ENCODE measurements around the gene MEIS2. TPM values are rescaled to one million over a fixed set of nuclear protein-coding genes. Genes with fewer than 3 reads are reported as not detected.
A peak's percentile ranks its signal among the peaks of the same experiment; 100 is the strongest.

The MEIS2 gene
- total RNA-seq, 1 donor from 2014 or later: 44.9 TPM

DNA sequence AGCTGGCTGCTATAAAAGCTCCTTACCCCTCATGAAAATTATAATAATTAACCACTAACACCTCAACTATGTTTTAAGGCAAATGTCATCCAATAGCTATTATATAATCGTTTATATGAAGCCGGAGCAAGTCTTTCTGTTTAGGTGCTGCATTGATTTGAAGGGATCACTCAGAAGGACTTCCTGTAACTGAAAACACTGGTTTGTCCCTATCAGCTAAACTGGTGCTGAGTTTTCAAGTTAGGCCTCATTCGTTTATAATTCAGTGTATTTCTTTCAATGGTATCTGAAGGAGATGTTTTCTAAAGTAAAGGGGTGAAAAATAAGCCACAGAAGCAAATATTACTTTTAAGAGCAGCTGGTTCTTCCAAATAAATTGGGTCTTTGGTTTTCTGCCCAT lies 14.2 kb downstream of the MEIS2 start:
- DNase-seq (no peak), ATAC-seq (no peak)
- intact Hi-C loops (cut with micrococcal nuclease): no loop called here

- peak; percentile 43 for ATAC-seq
- no peak for DNase-seq
- intact Hi-C loops (cut with micrococcal nuclease): no loop called here
Observed at GRCh38 chr15:37084602-37085001, 15.7 kb downstream of the MEIS2 start.

- intact Hi-C loops (cut with micrococcal nuclease): no loop called here
- peak; percentile 22 for ATAC-seq
Observed at GRCh38 chr15:37083610-37084009, 16.7 kb downstream of the MEIS2 start.

GRCh38 chr15:37081983-37082382 lies 18.4 kb downstream of the MEIS2 start:
- intact Hi-C loops (cut with micrococcal nuclease): no loop called here
- ATAC-seq: peak; percentile 21

More at GRCh38 chr15:37083610-37084009, 16.7 kb downstream of the MEIS2 start:
- no peak for DNase-seq

GRCh38 chr15:37080261-37080921 lies 20.0 kb downstream of the MEIS2 start:
- no peak for DNase-seq
- ATAC-seq: no peak
- intact Hi-C loops (cut with micrococcal nuclease): no loop called here

More at GRCh38 chr15:37081983-37082382, 18.4 kb downstream of the MEIS2 start:
- no peak for DNase-seq

DNA sequence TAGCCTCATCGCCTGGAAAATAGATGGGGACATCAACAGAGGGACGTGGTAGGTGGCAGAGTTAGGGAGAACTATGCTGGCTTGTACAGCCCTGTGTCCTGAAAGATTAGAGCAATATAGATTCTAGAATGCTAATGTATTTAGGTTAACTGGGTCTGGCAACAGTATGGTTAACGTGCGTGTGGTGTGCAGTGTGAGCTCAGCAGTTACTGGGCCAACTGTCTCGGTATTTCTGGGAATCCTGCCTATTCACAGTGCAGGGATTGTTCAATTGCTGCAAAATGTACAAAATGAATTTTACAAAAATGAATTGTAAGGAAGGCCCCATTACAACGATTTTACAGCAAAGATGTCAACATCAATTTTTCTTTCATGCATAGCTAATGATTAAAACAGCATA lies 20.6 kb downstream of the MEIS2 start:
- DNase-seq (no peak), ATAC-seq (peak; percentile 70)
- intact Hi-C loops (cut with micrococcal nuclease): no loop called here

- DNase-seq (no peak), ATAC-seq (no peak)
- intact Hi-C loops (cut with micrococcal nuclease): no loop called here
Observed at GRCh38 chr15:37078566-37078965, 21.8 kb downstream of the MEIS2 start.

GRCh38 chr15:37077623-37078351 lies 22.6 kb downstream of the MEIS2 start:
- DNase-seq: no peak
- no peak for ATAC-seq
- intact Hi-C loops (cut with micrococcal nuclease): no loop called here

DNA sequence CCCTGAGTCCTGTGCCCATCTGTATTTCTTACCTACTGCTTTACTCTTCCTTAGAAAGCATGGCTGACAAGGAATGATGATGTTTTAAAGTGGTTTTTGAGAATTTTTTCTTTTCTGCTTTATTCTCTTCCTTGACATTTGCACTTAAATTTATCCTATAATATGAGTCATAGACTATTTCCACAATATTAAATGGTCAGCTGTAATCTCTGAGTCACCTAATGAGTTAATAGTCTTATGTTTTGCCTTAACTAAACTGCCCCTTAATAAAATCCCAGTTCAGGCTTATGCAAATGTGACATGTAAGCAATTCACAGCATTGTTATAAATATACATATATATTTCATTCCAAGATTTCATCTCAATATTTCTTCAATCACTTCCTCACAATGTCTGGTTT lies 23.8 kb downstream of the MEIS2 start:
- ATAC-seq (no peak), DNase-seq (no peak)
- intact Hi-C loops (cut with micrococcal nuclease): no loop called here

DNA sequence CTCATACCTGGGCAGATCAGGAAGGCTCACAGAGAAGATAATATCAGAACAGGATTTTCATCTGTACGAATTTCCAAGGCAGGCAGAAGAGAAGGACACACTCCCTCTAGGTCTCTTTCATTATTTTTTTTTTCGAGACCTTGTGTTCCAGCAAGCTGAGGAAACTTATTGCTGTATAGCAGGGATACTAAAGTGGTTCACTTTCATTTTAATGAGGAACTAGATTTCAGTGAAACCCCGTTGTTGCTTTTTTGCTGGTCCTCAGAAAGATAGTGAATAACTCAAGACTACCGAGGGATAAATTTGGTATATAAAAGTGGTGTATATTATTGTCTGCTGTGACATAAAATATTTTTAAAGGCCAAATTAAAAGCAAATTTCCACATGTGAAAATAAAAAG lies 24.6 kb downstream of the MEIS2 start:
- no peak for ATAC-seq
- intact Hi-C loops (cut with micrococcal nuclease): no loop called here
- DNase-seq: no peak

- ATAC-seq (no peak), DNase-seq (no peak)
- intact Hi-C loops (cut with micrococcal nuclease): no loop called here
Observed at GRCh38 chr15:37072181-37072580, 28.2 kb downstream of the MEIS2 start.

DNA sequence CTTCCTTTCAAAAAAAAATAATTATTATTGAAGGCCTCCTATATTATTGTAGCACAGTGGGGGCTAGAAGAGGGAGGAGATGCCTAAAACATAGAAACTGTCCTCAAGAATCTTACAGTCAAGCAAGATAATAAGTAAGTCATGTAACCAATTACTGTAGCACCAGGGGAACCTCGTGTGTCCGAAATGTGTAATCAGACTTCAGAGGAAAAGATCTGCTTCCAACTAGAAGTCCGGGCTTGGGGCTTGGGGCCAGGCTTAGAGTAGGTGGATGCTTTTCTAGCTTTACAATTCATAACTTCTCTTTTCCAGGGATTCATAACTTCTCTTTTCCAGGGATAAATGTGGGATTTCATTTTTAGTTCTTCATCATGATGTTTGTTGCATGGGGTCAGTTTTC lies 29.2 kb downstream of the MEIS2 start:
- intact Hi-C loops (cut with micrococcal nuclease): no loop called here
- ATAC-seq (peak; percentile 42), DNase-seq (no peak)

DNA sequence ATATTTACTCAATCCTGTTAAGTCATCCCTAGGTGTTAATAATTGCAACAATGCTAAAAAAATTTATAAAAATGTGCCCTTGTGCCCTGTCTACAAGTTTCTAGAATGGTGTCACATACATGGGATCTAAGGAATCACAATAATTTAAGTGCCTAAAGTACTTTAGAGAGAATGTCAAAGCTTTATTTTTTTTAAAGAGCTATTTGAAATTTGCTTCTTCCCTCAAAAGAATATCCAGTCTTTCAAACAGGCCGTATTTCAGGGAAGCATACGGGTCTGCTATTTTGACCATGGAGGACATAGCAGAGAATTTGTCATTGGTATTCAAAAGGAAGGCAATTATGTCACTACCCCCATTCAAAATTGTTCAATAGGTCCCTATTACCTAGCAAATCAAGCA lies 29.7 kb downstream of the MEIS2 start:
- DNase-seq: no peak
- intact Hi-C loops (cut with micrococcal nuclease): no loop called here
- ATAC-seq: no peak

GRCh38 chr15:37061996-37062395 lies 38.4 kb downstream of the MEIS2 start:
- intact Hi-C loops (cut with micrococcal nuclease): no loop called here
- no peak for DNase-seq
- no peak for ATAC-seq

GRCh38 chr15:37059086-37059485 lies 41.3 kb downstream of the MEIS2 start:
- DNase-seq: no peak
- intact Hi-C loops (cut with micrococcal nuclease): no loop called here
- ATAC-seq: peak; percentile 45

DNA sequence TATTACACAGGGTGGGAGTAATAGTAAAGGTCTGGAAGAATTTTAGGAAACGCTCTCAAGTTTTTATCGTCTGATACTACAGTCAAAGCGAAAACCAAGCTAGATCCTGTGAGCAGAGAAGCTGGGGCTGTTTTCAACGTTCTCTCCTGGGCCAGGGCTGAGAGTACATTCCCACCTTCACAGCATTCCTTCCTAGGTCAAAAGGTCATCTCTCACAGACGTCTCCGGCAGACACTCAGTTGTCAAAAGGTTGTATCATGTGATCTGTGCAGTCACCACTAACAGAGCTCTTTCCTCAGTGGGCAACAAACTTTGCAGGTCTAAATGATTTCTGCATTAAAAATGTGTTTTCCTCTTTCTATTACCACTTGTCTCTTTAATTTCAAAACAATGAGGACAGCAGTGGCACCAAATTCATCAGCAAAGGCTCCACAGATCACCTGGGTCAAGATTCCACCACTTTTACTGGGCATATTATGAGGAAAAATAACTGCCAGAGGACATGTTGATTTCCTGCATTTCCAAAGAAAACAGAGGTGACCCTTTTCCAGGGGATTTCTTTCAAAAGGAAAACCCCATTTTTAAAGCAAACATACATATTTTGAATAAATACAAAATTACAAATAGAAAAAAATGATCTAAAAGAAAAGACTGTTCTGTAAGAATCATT lies 41.9 kb downstream of the MEIS2 start:
- ATAC-seq (peak; percentile 57), DNase-seq (no peak)
- intact Hi-C loops (cut with micrococcal nuclease): no loop called here

DNA sequence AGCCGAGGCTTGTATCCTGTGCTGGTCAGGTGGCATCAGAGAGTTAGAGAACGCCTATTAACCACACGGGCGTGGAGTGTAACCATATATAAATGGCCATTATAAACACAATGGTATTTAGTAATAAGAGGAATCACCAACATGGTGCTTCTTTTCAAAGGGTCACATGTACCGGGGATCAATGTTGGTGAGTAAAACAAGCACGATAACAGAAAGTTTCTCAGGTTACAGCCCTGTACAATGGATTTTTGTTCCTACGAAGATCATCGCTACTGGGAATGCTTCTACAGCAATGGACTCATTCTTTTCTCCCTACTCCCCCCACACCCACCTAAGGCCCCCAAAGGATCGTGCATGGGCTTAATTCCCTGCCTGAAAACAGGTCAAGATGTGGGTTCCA lies 42.5 kb downstream of the MEIS2 start:
- ATAC-seq (peak; percentile 15), DNase-seq (no peak)
- intact Hi-C loops (cut with micrococcal nuclease): no loop called here

DNA sequence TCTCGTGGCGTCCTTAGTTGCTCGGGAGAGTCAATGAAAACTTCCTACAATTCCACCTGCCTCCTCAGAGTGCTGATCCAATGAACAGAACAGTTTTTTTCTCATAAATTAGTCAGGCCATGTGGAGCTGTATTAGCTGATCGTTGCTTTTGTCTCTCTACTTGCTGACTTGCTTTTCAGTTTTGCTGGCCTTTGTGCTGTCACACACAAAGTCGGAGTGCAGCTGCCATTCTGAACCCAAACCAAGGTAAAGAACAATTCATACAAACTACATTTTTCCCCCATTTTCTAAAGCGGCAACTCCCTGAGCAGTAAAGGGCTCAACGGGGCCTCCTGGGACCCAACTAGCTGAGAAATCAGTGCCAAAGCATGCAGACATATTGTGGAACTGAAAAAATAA lies 43.1 kb downstream of the MEIS2 start:
- no peak for DNase-seq
- ATAC-seq: no peak
- intact Hi-C loops (cut with micrococcal nuclease): no loop called here

DNA sequence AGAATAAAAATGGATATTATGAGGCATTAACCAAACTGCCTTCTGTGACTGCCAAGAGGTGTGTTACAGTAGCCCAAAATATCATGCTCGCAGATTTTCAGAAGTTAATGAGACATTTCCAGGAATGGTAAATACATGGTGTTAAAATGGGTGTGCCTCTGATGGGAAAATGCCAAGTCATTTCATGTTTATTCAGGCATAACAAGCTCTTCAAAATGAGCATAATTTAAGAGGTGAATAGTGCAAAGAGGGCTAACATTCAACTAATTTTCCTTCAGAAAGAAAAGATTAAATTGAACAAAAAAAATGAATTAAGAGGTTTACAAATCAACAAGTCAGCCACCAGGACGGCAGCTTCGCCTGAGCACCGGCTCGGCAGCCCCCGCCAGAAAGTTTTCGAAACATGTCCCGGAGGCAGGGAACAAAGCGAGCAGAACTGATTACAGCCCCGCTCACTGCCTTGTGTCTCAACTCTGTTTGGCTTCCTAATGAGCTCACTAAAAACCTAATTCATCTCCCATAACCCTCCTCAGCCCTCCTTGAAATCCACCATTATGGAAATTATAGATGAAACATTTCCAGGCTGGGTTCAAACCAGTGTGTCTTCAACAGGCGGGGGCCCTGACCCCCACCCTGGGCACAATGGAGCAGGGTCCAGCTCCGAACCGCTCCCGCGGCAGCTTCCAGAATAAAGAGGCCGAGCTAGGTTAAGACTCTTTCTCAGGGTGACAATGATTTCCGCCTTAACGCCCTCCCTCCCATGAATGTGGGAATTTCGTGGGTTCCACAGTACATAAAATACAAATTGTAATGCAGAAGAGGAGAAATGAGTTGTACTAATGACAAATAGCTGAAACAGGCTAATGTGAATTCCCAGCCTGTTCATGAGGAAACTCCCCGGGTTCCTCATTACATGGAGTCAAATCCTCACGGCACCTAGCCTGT lies 43.9 kb downstream of the MEIS2 start:
- intact Hi-C loops (cut with micrococcal nuclease): no loop called here
- DNase-seq (peak; percentile 78), ATAC-seq (peak; percentile 85)

Data from left ventricle myocardium superior (tissue), 1 donor.